GM21717 (cell line): ENCODE data around the gene PGPEP1.

Experiments
- ATAC-seq: cut with Tn5 transposase; IDR thresholded peaks from one replicate; pipeline ENCODE4 v1.9.1; 2021; ENCODE audit warnings: mild to moderate bottlenecking, moderate library complexity; ENCODE audit not compliant: unreplicated experiment

The PGPEP1 gene

GRCh38 chr19:18417250-18418028, 77.0 kb downstream of the PGPEP1 start:
- ATAC-seq: no peak

GRCh38 chr19:18418029-18418482, 77.7 kb downstream of the PGPEP1 start:
- ATAC-seq: no peak

DNA sequence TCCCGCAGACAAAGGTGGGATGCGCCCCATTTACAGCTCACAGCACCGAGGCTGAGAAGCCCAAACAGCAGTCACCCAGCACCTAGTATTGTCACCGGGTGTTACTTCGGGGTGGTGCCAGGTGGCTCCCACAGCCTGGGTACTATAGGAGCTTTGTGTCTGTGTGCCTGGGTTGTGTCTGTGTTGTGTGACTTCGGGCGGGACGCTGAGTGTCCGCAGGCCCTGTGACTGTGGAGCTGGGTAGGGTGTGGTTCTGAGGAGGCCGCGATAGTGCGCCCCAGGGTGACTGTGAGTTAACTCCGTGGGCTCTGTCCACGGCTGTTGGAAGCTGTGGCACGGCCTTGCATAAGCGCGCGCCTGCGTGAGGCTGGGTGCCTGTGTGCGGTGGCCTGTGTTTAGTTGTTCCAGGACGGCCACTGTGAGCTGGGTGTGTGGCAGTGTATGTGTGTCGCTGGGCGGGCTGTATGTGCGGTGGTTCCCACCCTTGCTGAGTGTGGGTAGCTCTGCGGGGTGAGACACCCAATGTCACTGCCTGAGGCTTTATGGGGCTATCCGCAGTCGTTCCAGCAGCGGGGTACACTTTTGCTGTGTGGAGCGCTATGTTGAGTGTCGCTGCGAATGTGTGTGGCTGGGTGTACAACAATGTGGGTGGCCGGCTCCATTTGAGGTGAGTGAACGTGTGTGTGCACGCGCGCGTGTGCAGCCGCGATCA, 78.2 kb downstream of the PGPEP1 start:
- no peak for ATAC-seq

DNA sequence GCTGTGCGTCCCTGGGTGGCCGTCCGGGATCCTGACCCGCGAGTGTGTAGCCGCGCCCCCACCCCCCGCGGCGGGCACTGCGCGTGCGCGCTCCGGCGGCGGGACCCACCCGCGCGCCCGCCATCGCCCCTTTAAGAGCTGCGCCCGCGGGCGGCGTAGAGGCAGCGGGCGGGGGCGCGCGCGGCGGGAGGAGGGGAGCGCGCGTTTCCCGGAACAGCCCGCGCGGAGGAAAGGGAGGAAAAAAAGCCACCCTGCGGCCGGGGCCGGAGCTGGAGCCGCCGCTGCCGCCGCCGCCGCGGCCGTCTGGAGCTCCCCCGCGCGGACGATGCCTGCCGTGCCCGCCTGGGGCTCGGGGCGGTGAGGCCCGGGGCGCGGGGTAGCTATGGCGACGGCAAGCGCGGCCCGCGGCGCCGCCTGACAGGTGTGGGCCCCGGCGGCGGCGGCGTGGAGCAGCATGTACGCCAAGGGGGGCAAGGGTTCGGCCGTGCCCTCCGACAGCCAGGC, 78.8 kb downstream of the PGPEP1 start, which contains the start of gene SSBP4:
SSBP4 (plus strand) TSS at position 204 of the 504 bp plus-strand sequence; CDS start at position 455, 251 bp downstream.
- ATAC-seq: no peak
